Progenitor cell of endocrine pancreas (in vitro differentiated cells): ENCODE measurements around the gene CCSAP. TPM values are rescaled to one million over a fixed set of nuclear protein-coding genes. Genes with fewer than 3 reads are reported as not detected.

Experiments
- DNase-seq: peaks from one replicate; pipeline ENCODE4 v3.0.0; 2021; ENCODE audit warnings: low spot score; ENCODE audit not compliant: unreplicated experiment
- H3K27ac Mint-ChIP-seq: 2 replicates; pipeline ENCODE4 v1.8.0; 2021; ENCODE audit warnings: mild to moderate bottlenecking, moderate library complexity, mixed read lengths
- H3K27me3 Mint-ChIP-seq: 2 replicates; pipeline ENCODE4 v1.8.0; 2021; ENCODE audit warnings: mixed read lengths
- H3K36me3 Mint-ChIP-seq: 2 replicates; pipeline ENCODE4 v1.8.0; 2022; ENCODE audit warnings: mixed read lengths; ENCODE audit not compliant: insufficient read depth
- H3K4me1 Mint-ChIP-seq: 2 replicates; pipeline ENCODE4 v1.8.0; 2021; ENCODE audit warnings: low read depth, mixed read lengths
- H3K4me3 Mint-ChIP-seq: 2 replicates; pipeline ENCODE4 v1.8.0; 2021; ENCODE audit warnings: low read depth, mild to moderate bottlenecking, moderate library complexity, mixed read lengths
- H3K9me3 Mint-ChIP-seq: 2 replicates; pipeline ENCODE4 v1.8.0; 2021; ENCODE audit warnings: low read depth, mixed read lengths
- CTCF ChIP-seq: fragments of 200-600 bp; sonication (generic); IDR thresholded peaks from one replicate; pipeline ENCODE4 v1.5.0; 2021; ENCODE audit warnings: antibody characterized with exemption, mild to moderate bottlenecking; ENCODE audit not compliant: unreplicated experiment
- total RNA-seq: library from RNA; stranded (reverse); gene quantifications from 2 replicates; pipeline ENCODE4 v1.2.1, GENCODE V29; 2021

The CCSAP gene
- total RNA-seq, 1 donor from 2014 or later = 10.9 TPM

GRCh38 chr1:229271448-229272159 lies 71.2 kb downstream of the CCSAP start:
- H3K36me3 Mint-ChIP-seq = peaks cover 20% of the 10 kb centered on the region
- TF ChIP-seq CTCF = peak; percentile 25
- peak overlapping the region; percentile 95 for H3K4me3 Mint-ChIP-seq
- peak overlapping the region; percentile 97 for H3K27ac Mint-ChIP-seq
- peaks cover 35% of the 10 kb centered on the region for H3K4me1 Mint-ChIP-seq
- no peaks in the 10 kb centered on the region for H3K27me3 Mint-ChIP-seq
- peaks cover 7% of the 10 kb centered on the region for H3K9me3 Mint-ChIP-seq
- no peak for DNase-seq

Other genes with a start within 250 kb of the CCSAP start
- gene RAB4A, start 71.9 kb downstream of the CCSAP start, total RNA-seq = 127 and 130 TPM in 2 replicates
- gene ACTA1, start 91.0 kb upstream of the CCSAP start, total RNA-seq = 1.8 and 2.5 TPM in 2 replicates
- 53.5 and 54.6 TPM in 2 replicates for gene NUP133, start 165.3 kb upstream of the CCSAP start, total RNA-seq
- 21.4 and 27.9 TPM in 2 replicates for gene ABCB10, start 215.7 kb upstream of the CCSAP start, total RNA-seq